CD4-positive, alpha-beta T cell treated with Interleukin-6 at 100 ng/mL for 8 hours (primary cell): Measurements from ENCODE around the gene DISC1.
"Not testable (repeated sequence)": the region's sequence is repeated elsewhere in the genome, so short reads cannot be mapped to it uniquely, and the experiment has no call there.

Source experiments
- DNase-seq: peaks from one replicate; pipeline ENCODE4 v3.0.0-alpha.2; 2020; ENCODE audit warnings: mixed read lengths, low spot score

The DISC1 gene

DNA sequence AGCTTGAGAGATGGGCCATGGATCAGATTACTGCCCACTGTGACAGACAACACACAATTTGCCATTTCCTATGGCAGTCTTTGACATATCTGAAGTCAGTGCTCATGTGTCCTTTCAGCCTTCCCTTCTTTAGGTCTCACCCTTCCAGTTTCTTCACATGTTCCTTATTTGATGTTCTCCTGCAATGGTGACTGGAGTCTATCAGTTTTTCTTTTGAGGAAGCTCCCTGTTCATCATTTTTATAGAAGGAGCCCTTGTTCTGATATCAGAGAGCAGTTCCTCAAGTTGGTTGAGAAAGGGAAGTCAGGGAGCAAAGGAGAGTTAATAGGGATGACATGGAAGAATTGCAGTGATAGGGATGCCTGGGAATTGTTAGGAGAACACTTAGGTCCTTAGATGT lies 42.2 kb downstream of the DISC1 start:
- no peak for DNase-seq

DNA sequence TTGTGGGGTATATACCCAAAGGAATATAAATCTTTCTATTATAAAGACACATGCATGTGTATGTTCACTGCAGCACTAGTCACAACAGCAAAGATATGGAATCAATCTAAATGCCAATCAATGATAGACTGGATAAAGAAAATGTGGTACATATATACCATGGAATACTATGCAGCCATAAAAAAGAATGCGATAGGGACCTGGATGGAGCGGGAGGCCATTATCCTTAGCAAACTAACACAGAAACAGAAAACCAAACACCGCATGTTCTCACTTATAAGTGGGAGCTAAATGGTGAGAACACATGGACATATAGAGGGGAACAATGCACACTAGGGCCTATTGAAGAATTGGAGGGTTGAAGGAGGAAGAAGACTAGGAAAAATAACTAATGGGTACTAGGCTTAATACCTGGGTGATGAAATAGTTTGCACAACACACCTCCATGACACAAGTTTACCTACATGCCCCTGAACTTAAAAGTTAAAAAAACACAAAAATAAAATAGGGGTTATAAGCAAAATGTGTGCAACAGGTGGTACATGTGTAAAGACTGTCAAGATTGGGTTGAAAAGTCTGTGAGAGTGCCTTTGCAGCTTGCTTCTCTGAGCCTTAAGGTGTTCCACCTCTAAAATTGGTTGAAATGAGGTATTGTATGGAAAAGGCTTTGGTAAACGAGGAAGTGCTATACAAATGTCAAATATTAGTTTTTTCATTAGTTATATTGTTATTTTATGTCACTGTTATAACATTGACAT lies 43.5 kb downstream of the DISC1 start:
- DNase-seq = not testable (repeated sequence)

DNA sequence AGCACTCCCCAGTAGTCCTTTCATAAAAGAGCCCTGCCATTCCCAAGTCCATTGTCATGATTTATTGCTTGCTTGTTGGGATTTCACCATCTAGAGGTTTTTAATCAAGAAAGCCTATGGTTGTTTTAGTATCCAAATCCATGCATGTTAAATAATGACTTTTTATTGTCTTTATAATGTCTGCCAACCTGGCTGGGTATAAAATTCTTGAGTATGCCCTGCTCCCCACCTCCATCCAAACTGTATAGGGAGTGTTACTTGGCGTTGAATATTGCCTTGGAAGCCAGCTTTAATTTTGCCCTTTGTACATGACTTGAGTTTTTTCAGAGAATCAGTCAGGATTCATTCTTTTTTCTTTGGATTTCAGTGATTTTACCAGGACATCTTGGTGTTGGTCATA lies 44.2 kb downstream of the DISC1 start:
- no peak for DNase-seq

DNA sequence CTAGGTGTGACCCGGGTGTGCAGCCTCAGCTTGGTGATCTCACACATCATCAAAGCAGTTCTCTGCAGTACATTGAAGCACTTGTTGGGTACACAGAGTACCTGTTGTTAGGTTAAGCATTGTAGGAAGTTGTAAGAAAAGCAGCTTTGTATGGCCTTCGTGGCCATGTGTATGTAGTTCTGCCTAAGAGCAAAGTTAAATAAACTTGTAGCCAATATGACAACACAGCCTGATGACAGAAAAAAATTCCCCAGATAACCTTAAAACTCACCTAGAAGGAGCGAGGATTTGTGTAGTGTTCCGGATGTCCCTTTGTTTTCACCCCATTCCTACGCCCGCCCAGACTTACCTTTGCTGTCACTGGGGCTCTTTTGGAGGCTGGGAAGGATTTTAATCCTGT lies 48.0 kb downstream of the DISC1 start:
- DNase-seq = no peak

DNA sequence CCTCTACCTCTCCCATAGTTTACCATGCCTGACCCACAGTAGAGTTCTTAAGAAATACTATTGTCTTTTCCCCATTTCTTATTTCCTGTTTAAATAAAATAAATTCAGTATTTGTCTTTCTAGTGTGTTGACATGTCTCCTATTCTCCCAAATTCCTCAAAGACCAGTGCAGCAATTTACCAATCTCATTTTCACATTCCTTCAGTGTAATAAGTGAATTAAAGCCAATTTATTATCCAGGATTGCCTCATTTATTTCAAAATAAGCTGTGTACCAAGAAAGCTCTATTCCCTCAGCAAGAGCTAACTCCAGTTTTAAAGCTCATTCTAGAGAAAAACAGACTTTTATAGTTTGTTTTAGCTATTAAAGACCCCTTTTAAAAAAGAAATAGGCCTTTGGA lies 49.9 kb downstream of the DISC1 start:
- DNase-seq = no peak

DNA sequence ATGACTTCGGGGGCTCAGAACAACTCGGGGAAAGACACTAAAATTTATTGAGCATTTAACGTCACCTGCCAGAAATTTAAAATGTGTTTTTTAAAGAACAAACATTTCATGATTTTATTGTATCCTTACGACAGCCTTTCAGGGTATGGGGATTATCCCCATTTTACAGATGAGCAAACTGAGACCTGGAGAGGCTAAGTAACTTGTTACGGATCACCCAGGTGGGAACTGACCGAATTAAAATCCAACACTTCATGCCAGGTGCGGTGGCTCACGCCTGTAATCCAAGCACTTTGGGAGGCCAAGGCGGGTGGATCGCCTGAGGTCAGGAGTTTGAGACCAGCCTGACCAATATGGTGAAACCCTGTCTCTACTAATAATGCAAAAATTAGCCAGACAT lies 50.9 kb downstream of the DISC1 start:
- no peak for DNase-seq

DNA sequence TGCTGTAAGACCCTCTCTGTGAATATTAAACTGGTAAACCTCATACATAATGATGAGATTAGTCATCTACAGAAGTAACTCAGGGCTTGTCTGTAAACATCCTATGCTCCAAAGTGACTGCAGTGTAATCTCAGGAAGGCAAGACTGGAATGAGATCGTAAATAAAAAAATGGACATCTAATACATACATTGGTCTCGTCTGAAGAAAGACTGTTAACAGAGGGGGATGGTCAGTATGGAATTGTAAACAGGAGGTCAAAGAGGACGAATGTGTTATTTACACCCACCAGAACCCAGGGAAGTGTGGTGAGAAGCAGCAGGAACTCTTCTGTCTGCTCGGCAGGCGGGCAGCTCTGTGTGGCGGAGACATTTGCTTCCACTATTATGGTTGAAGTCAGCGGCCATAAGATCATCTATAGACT lies 51.4 kb downstream of the DISC1 start:
- DNase-seq = no peak

DNA sequence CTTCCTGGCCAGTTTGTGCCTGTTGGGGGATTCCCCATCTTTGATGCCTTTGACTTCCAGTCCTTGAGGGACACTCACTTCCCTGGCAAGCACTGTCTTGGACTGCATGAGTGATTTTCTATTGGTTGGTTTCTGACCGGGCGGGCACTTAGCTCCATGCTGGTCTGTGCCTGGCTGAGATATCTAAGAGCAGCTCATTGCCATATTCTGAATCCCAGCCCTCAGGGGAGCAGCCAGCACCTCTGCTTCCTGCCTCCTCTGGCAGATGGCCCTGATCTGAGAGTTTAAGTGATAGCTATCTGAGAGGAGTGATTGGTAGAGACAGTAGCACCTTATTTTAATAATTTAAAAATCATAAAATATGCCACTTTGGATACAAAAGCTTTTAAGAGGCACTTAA lies 52.5 kb downstream of the DISC1 start:
- no peak for DNase-seq

DNA sequence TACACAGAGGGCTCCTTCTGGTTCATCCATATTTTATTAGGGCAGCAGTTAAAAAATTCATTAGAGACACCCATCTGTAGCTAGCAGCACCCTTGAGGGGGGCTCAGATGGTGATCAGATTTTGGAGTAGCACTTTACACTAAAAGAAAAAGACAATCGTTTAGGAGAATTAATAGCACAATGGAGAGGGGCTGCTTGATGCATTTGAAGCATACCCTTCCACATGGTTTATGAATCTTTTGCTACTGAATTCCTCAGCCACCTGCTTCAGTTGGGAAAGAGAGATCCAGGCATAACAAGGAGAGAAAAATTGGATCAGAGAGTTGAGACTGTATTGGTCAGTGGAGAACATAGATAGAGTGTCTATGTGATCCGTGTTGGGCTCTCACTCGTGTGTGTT lies 54.4 kb downstream of the DISC1 start:
- no peak for DNase-seq

DNA sequence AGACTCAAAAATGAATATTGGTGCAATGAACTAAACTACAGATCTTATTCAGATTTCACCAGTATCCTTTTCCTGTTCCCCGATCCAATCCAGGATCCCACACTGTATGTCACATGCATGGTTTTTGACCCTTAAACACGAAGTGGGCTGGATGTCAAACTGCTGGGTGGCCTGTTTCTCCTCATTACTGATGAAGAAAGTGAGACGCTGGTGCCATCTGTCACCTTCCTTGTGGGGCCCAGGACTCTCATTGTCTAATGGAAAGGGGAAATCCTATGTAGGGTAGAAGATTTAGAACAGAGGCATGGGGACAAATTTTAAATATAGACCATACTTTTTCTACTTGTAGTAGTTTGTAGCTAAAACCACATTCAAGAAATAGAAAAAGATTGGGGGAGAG lies 56.2 kb downstream of the DISC1 start:
- no peak for DNase-seq

DNA sequence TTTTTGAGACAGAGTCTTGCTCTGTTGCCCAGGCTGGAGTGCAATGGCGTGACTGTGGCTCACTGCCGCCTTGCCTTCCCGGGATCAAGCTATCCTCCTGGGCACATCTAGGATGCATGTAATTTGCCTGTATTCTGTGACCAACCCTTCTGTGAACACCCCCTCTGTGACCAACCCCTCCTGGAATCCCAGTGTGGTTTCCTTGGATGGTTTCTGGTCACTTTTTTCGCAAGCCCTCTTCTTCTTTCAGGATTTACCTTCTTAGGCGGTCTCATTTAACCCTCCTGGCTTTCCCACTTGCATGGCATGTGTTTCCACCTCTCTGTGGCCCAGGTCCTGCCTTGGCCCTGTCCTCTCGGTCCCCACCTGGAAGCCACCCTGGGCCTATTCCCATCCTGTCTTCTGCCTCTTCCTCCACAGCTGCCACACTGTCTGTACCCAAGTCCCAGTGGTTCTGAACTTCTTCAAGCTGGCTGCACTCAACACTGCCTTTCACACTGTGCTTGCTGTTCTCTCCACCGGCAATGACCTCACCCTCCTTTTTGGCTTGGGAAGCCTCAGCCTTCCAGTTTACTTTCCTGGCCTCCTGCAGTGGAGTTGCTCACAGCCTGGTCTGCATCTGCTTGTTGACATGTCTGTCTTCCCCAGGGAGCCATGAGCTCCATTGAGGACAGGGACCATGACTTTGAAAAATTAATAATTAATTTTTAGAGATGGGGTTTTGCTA lies 57.0 kb downstream of the DISC1 start:
- DNase-seq = no peak

DNA sequence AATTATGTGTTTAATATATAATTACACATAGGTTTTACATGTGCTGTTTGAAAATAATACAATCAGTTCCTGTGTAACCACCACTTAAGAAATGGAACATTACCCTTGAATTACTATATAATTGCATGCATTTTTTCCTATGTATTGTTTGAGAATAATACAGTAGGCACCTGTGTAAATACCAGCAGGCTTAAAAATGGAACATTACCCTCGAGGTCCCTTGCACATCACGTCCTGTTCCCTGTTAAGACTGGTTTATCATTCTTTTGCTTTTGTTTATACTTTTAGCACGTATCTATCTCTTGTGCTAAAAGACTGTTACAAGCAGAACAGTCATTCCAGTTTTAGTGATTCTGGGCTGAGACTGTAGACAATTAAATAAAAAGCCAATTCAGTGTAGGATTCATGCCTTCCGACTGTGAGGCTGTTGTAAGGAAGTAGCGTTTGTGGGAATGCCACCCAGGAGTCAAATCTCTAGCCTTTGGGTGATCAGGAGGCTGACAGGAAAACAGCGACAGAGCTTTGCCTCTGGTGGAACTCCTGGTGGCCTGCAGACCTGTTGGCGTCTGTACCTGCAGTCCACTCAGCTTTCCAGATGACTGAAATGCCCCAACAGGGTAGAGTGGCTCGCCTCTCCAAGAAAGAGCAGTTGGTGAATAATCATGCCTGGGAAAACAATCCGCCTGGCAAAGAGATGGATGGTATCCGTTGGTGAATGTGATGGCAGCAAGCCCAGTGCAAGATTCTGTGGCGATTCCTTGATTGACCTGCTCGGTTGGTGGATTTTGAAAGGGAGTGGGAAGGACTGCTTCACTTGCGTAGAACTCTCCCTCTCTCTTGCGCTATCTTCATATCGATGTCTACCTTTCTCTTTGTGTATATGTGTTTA lies 58.0 kb downstream of the DISC1 start:
- no peak for DNase-seq

DNA sequence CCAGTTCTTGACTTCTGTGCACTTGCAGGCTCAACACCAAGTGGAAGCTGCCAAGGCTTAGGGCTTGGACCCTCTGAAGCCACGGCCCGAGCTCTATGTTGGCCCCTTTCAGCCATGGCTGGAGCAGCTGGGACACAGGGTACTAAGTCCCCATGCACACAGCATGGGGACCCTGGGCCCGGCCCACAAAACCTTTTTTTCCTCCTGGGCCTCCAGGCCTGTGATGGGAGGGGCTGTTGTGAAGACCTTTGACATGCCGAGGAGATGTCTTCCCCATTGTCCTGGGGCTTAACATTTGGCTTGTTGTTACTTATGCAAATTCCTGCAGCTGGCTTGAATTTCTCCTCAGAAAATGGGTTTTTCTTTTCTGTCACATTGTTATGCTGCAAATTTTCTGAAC lies 59.8 kb downstream of the DISC1 start:
- no peak for DNase-seq

DNA sequence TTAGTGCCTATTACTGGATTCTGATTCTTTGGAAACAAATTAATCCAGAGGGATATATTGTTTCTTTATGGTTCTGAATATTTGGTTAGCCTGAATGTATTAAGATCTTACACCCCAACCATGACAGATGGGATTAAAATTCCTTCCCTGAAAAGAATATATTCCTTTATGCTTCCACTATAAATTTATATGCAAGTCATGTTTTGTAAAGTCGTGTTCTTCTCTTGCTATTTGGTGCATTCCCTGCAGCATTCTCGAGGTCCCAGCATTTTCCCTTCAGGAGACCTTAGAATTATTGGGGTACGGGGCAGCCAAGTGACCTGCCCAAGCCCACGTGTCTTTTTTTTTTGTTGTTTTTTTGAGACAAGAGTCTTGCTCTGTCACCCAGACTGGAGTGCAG lies 62.4 kb downstream of the DISC1 start:
- DNase-seq = no peak

DNA sequence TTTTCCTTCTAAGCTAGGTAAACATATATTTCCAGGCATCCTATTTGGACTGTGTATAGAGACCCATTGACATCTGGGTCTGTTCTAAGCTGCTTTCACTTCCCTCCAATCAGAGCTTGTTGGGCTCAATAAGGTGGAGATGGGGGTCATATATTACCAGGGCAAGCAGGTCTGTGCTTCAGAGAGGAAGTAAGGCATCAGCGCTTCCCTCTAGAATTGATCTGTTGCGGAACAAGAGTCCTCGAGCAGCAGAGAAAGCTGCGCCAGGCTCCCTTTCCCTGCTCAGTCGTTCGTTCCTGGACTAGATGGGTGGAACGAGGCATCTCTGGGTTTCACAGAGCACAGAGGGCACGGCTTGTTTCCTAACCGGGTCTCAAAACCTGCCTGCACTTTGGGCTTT lies 63.5 kb downstream of the DISC1 start:
- no peak for DNase-seq

DNA sequence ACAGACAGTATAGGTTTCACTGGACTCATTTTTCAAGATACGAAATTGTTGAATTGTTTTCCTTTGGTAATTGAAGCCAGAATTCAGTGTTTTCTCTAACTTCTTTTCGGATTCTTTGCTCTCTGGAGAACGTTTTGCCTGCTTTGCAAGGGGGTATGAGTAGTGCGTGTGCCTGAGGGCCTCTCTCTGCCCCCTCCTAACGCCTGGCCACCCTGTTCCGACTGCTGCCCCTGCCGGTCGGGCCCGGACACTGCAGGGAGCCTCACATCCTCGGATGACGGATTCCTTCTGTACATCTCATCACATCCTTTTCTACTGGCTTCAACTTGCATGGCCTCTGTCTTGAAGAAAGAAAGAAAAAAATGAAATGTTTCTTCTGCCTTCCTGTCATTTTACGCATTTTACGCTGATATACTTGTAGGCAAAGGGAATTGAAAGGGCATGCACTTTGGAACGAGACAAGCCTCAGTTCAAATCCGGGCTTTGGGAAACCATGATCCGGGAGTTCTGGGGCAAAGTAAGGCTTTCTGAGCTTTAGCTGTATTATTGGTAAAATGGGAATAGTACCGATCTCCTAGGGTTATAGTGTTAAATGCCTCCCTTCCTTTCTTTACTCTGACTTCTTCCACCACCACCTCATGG lies 65.1 kb downstream of the DISC1 start:
- no peak for DNase-seq

DNA sequence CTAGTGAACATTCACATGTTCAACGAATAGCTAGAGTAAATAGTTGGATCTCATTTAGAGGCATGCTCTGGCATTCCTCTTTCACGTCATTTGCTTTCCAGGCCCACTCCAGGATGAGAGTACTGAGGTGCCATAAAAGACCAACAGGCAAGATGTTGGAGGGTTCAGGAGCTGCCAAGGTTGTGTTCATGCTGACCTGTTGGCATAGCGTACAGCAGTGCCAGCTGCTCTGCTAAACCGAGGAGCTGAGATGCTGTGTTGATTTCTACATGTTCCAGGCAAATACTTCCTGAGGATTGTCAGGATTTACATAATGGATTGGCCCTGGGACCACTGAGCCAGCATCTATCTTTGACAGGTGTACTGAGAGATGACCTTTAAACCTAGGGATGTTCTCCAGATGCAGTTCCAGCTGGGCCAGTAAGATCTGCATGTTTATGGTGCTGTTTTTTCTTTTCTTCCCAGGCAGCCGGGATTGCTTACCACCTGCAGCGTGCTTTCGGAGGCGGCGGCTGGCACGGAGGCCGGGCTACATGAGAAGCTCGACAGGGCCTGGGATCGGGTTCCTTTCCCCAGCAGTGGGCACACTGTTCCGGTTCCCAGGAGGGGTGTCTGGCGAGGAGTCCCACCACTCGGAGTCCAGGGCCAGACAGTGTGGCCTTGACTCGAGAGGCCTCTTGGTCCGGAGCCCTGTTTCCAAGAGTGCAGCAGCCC lies 66.9 kb downstream of the DISC1 start:
- no peak for DNase-seq

DNA sequence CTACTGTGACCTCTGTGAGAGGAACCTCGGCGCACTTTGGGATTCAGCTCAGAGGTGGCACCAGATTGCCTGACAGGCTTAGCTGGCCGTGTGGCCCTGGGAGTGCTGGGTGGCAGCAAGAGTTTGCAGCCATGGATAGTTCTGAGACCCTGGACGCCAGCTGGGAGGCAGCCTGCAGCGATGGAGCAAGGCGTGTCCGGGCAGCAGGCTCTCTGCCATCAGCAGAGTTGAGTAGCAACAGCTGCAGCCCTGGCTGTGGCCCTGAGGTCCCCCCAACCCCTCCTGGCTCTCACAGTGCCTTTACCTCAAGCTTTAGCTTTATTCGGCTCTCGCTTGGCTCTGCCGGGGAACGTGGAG lies 67.5 kb downstream of the DISC1 start:
- no peak for DNase-seq

DNA sequence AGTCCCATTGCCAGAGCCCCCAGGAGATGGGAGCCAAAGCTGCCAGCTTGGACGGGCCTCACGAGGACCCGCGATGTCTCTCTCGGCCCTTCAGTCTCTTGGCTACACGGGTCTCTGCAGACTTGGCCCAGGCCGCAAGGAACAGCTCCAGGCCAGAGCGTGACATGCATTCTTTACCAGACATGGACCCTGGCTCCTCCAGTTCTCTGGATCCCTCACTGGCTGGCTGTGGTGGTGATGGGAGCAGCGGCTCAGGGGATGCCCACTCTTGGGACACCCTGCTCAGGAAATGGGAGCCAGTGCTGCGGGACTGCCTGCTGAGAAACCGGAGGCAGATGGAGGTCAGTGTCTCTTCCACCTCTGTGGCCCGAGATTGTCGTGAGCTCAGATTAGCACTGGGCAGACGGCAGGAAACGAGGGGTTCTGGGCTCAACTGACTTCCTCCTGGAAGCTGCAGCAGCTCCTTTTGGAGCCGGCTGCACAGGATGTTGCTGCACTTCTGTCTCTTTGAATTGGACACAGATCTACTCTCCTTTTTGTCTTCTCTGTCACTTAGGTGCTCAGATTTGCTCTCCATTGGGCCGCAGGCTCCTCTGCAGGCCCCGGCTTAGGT lies 68.0 kb downstream of the DISC1 start:
- DNase-seq = no peak

DNA sequence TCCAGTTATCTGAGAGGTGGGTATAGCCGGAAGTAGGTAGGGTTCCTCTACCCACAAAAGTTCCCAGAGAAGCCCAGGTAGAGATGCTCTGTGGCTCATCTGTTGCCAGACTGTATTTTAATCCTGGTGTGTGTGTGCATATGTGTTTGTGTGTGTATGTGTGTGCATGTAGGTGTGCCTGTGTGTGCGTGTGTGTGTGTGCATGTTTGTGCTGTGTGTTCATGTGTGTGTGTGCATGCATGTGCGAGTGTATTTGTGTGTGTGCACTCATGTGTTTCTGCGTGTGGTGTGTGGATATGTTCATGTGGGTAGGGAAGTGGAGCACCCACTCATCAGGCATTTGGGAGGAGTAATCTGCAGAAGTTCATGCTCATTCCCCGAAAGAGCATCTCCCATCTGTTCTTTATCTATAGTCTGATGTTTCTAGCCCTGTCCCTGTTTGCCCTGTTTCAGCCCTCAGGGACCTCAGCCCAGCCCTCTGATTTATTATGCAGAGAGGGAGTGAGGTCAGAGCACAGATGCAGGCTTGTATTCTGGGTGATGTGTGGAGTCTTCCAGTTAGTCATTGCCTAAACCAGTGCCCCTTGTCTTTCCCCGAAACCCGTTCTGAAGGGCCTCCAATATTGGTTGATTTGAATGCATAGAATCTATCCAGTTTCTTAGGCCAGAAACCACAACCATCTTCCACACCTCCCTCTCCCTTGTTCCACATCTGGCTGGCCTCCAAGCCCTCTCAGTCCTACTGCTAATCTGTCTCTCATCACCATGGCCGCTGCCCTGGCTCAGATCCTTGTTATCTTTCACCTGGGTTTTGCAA lies 69.1 kb downstream of the DISC1 start:
- DNase-seq = no peak
